ENCODE data around the gene SLC29A1. TPM values are rescaled to one million over a fixed set of nuclear protein-coding genes. Genes with fewer than 3 reads are reported as not detected.
A peak's percentile ranks its signal among the peaks of the same experiment; 100 is the strongest.

SLC29A1 gene
- total RNA-seq, 1 donor from 2014 or later = 142 TPM

DNA sequence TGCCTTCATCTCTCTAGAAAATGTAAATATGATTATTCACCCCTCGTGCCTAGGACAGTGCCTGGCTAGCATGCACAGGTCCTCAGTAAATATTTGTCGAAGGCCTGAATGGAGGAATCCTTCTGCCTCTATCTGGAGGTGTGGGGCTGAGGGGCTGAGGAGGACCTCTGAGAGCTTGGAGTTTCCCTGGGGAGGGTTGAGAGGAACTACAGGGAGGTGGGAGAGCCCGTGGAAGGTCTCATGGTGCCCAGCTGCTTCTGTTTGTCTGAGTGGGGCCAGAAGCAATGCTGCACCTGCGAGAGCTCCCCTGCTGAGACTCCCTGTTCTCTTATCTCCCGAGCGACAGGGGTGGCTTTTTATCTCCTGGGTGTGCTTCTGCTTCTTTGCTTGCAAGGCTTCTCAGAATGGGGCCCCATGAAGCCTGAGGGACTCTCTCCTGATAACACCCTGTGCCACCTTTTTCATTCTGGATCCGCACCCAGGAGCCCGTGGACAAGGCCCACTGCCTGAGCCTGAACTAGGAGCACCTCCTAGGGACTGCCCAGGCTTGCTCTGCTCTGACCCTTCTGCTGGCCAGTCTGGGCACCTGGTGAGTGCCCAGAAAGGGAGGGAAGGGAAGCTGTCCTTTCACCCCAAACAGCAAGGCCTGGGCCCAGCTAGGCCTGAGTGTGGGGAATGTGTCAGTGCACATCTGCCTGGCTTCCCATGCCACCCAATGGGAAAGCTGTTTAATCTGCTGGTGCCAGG is 2.4 kb downstream of the SLC29A1 start:
- peaks cover 44% of the 10 kb centered on the region for H3K4me1 Mint-ChIP-seq (ENCODE audit: unreplicated experiment)
- no peaks in the 10 kb centered on the region for H3K9me3 Mint-ChIP-seq (ENCODE audit: unreplicated experiment)
- peaks cover 23% of the 10 kb centered on the region for H3K36me3 Mint-ChIP-seq (ENCODE audit: low read depth, unreplicated experiment)
- no peak overlapping the region for H3K4me3 Mint-ChIP-seq (ENCODE audit: unreplicated experiment)
- no peak for TF ChIP-seq CTCF (IDR thresholded peaks at IDR 0.05; ENCODE audit: unreplicated experiment)
- no peak for DNase-seq (ENCODE audit: low spot score)
- H3K27ac Mint-ChIP-seq (ENCODE audit: unreplicated experiment) = peak overlapping the region; percentile 45
- H3K27me3 Mint-ChIP-seq (ENCODE audit: unreplicated experiment) = peaks cover 2% of the 10 kb centered on the region

- no peak overlapping the region for H3K27ac Mint-ChIP-seq (ENCODE audit: unreplicated experiment)
- no peaks in the 10 kb centered on the region for H3K9me3 Mint-ChIP-seq (ENCODE audit: unreplicated experiment)
- DNase-seq (ENCODE audit: low spot score) = no peak
- H3K4me3 Mint-ChIP-seq (ENCODE audit: unreplicated experiment) = no peak overlapping the region
- H3K27me3 Mint-ChIP-seq (ENCODE audit: unreplicated experiment) = peaks cover 3% of the 10 kb centered on the region
- no peak for TF ChIP-seq CTCF (IDR thresholded peaks at IDR 0.05; ENCODE audit: unreplicated experiment)
- H3K4me1 Mint-ChIP-seq (ENCODE audit: unreplicated experiment) = peaks cover 40% of the 10 kb centered on the region
- peaks cover 31% of the 10 kb centered on the region for H3K36me3 Mint-ChIP-seq (ENCODE audit: low read depth, unreplicated experiment)
These were observed 3.2 kb downstream of the SLC29A1 start for GRCh38 chr6:44226368-44227147.

- H3K27ac Mint-ChIP-seq (ENCODE audit: unreplicated experiment) = no peak overlapping the region
- peaks cover 36% of the 10 kb centered on the region for H3K36me3 Mint-ChIP-seq (ENCODE audit: low read depth, unreplicated experiment)
- peaks cover 37% of the 10 kb centered on the region for H3K4me1 Mint-ChIP-seq (ENCODE audit: unreplicated experiment)
- DNase-seq (ENCODE audit: low spot score) = no peak
- no peak for TF ChIP-seq CTCF (IDR thresholded peaks at IDR 0.05; ENCODE audit: unreplicated experiment)
- H3K9me3 Mint-ChIP-seq (ENCODE audit: unreplicated experiment) = no peaks in the 10 kb centered on the region
- no peak overlapping the region for H3K4me3 Mint-ChIP-seq (ENCODE audit: unreplicated experiment)
- peaks cover 3% of the 10 kb centered on the region for H3K27me3 Mint-ChIP-seq (ENCODE audit: unreplicated experiment)
These were observed 3.9 kb downstream of the SLC29A1 start for GRCh38 chr6:44227148-44227793.

GRCh38 chr6:44228031-44228430 is 4.6 kb downstream of the SLC29A1 start:
- Mint-ChIP-seq H3K36me3 (ENCODE audit: low read depth, unreplicated experiment) (peaks cover 41% of the 10 kb centered on the region), H3K27me3 (ENCODE audit: unreplicated experiment) (peaks cover 3% of the 10 kb centered on the region), H3K4me1 (ENCODE audit: unreplicated experiment) (peaks cover 36% of the 10 kb centered on the region), H3K9me3 (ENCODE audit: unreplicated experiment) (no peaks in the 10 kb centered on the region), H3K4me3 (ENCODE audit: unreplicated experiment) (no peak overlapping the region), H3K27ac (ENCODE audit: unreplicated experiment) (no peak overlapping the region)
- TF ChIP-seq CTCF (IDR thresholded peaks at IDR 0.05; ENCODE audit: unreplicated experiment) = no peak
- DNase-seq (ENCODE audit: low spot score) = no peak
